ENCODE data around the gene PRSS48. TPM values are rescaled to one million over a fixed set of nuclear protein-coding genes. Genes with fewer than 3 reads are reported as not detected.
"Not testable (repeated sequence)": the region's sequence is repeated elsewhere in the genome, so short reads cannot be mapped to it uniquely, and the experiment has no call there.

PRSS48 gene
- total and polyA plus RNA-seq, 10 of the 15 experiments (the other 5 are each of a cell fraction or from before 2014, with no cell fraction given), result not detected

DNA sequence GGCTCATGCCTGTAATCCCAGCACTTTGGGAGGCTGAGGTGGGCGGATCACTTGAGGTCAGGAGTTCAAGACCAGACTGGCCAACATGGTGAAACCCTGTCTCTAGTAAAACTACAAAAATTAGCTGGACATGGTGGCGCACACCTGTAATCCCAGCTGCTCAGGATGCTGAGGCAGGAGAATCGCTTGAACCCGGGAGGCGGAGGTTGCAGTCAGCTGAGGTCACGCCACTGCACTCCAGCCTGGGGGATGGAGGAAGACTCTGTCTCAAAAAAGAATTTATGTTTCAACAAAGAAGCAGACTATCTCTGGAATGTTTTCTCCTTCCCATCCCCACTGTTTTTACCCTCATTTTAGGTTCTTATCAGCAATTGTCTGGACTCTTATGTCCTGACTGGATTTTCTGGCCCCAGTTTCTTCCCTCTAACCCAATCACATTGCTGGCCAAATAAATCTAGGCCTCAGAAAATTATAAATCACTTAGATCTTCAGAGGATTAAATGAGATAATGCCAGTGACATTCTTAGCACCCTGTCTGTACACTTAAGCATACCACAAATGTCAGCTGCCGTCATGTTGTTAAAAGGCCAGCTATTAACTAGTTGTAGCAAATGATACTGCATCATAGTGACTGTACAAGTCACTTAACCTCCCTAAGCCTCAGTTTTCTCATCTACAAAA is 44.9 kb upstream of the PRSS48 start (continued):
- TF ChIP-seq, protein P1, sequence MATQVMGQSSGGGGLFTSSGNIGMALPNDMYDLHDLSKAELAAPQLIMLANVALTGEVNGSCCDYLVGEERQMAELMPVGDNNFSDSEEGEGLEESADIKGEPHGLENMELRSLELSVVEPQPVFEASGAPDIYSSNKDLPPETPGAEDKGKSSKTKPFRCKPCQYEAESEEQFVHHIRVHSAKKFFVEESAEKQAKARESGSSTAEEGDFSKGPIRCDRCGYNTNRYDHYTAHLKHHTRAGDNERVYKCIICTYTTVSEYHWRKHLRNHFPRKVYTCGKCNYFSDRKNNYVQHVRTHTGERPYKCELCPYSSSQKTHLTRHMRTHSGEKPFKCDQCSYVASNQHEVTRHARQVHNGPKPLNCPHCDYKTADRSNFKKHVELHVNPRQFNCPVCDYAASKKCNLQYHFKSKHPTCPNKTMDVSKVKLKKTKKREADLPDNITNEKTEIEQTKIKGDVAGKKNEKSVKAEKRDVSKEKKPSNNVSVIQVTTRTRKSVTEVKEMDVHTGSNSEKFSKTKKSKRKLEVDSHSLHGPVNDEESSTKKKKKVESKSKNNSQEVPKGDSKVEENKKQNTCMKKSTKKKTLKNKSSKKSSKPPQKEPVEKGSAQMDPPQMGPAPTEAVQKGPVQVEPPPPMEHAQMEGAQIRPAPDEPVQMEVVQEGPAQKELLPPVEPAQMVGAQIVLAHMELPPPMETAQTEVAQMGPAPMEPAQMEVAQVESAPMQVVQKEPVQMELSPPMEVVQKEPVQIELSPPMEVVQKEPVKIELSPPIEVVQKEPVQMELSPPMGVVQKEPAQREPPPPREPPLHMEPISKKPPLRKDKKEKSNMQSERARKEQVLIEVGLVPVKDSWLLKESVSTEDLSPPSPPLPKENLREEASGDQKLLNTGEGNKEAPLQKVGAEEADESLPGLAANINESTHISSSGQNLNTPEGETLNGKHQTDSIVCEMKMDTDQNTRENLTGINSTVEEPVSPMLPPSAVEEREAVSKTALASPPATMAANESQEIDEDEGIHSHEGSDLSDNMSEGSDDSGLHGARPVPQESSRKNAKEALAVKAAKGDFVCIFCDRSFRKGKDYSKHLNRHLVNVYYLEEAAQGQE (IDR thresholded peaks at IDR 0.05; ENCODE audit: low read depth, low read length), result no peak
- no peak for TF ChIP-seq PAX8 (IDR thresholded peaks at IDR 0.05)

DNA sequence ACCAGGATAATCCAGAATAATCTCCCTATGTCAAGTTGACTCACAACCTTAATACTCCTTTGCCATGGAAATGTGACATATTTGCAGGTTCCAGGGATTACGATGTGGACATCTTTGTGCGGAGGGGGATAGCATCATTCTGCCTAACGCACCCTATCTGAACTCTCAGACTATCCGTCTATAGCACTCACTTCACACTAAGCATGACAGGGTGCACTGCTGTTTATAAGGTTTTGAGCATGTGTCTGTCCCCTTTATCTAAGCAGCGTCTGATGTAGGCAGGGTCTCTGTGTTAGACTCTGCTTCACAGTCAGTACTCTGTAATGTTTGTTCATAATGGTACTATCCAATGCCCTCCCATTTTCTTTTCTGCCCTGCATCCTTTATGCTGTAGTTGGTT is 43.4 kb upstream of the PRSS48 start:
- no peak overlapping the region for H3K4me3 ChIP-seq
- no peaks in the 10 kb centered on the region for H4K20me1 ChIP-seq (ENCODE audit: control insufficient read depth, insufficient read depth)
- intact Hi-C loops (cut with micrococcal nuclease; ENCODE audit: unreplicated experiment), result no loop called here
- H3K9me3 ChIP-seq (replicated peaks; ENCODE audit: control insufficient read depth, insufficient read depth, low read length), result no peaks in the 10 kb centered on the region
- FAIRE-seq (no peak), DNase-seq (ENCODE audit: low read depth, low spot score) (no peak), ATAC-seq (no peak)
- ChIA-PET CTCF (no interaction called here), POLR2A (no interaction called here), RAD21 (ENCODE audit: unreplicated experiment) (no interaction called here), SMC1A (ENCODE audit: uncharacterized antibody, unreplicated experiment) (no interaction called here)
- no peak overlapping the region for H2AFZ ChIP-seq (ENCODE audit: control insufficient read depth, low read depth, low read length)
- no TSS peak for BruUV-seq (replicated peaks)
- H3K4me1 ChIP-seq (ENCODE audit: control insufficient read depth, insufficient read depth, low read length), result no peaks in the 10 kb centered on the region
- TF ChIP-seq, protein P2, sequence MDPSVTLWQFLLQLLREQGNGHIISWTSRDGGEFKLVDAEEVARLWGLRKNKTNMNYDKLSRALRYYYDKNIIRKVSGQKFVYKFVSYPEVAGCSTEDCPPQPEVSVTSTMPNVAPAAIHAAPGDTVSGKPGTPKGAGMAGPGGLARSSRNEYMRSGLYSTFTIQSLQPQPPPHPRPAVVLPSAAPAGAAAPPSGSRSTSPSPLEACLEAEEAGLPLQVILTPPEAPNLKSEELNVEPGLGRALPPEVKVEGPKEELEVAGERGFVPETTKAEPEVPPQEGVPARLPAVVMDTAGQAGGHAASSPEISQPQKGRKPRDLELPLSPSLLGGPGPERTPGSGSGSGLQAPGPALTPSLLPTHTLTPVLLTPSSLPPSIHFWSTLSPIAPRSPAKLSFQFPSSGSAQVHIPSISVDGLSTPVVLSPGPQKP (IDR thresholded peaks at IDR 0.05; ENCODE audit: low read depth, low read length), result no peak
- H3K36me3 ChIP-seq (ENCODE audit: control insufficient read depth in 2 of 2, insufficient read depth in 2 of 2, low read length in 1 of 2), result no peaks in the 10 kb centered on the region
- WGBS (ENCODE audit: insufficient coverage, insufficient replicate concordance, low lambda C conversion rate, missing lambda C conversion rate), result 59% methylated on average over 5 of the region's 5 CpGs
- no peaks in the 10 kb centered on the region for H3K79me2 ChIP-seq (ENCODE audit: control insufficient read depth, insufficient read depth, low read length)
- no peak overlapping the region for H3K27ac ChIP-seq (ENCODE audit: control insufficient read depth, insufficient read depth)
- no peak overlapping the region for H3K9ac ChIP-seq (ENCODE audit: control insufficient read depth, insufficient read depth, low read length)
- in situ Hi-C loops (cut with MboI), result no loop called here
- no peak overlapping the region for H3K4me2 ChIP-seq (ENCODE audit: control insufficient read depth, insufficient read depth)
- H3K27me3 ChIP-seq (replicated peaks in 1 of 2; ENCODE audit: control insufficient read depth in 2 of 2, insufficient read depth in 2 of 2, low read length in 1 of 2), result no peaks in the 10 kb centered on the region; a peak in 1 of 4 replicates

DNA sequence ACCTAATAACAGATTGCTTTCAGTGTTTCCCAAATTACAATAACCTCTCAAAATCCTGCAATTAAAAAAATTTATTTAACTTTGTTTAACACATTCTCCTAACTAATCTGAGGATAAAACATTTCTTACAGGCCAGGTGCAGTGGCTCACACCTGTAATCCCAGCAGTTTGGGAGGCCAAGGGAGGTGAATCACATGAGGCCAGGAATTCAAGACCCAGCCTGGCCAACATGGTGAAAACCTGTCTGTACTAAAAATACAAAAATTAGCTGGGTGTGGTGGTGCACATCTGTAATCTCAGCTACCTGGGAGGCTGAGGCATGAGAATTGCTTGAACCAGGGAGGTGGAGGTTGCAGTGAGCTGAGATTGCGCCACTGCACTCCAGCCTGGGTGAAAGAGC is 41.6 kb upstream of the PRSS48 start:
- WGBS (ENCODE audit: insufficient coverage, insufficient replicate concordance, low lambda C conversion rate, missing lambda C conversion rate), result 0% methylated on average over 1 of the region's 1 CpG
- H3K4me3 ChIP-seq; H3K79me2 ChIP-seq (ENCODE audit: control insufficient read depth, insufficient read depth, low read length); H3K27ac ChIP-seq (ENCODE audit: control insufficient read depth, insufficient read depth); POLR2A ChIA-PET; RAD21 ChIA-PET (ENCODE audit: unreplicated experiment); H3K9me3 ChIP-seq (replicated peaks; ENCODE audit: control insufficient read depth, insufficient read depth, low read length); H3K4me1 ChIP-seq (ENCODE audit: control insufficient read depth, insufficient read depth, low read length); in situ Hi-C loops (cut with MboI); H4K20me1 ChIP-seq (ENCODE audit: control insufficient read depth, insufficient read depth); H3K4me2 ChIP-seq (ENCODE audit: control insufficient read depth, insufficient read depth); BruUV-seq (replicated peaks); ATAC-seq; H3K27me3 ChIP-seq (replicated peaks in 1 of 2; ENCODE audit: control insufficient read depth in 2 of 2, insufficient read depth in 2 of 2, low read length in 1 of 2); H2AFZ ChIP-seq (ENCODE audit: control insufficient read depth, low read depth, low read length); SMC1A ChIA-PET (ENCODE audit: uncharacterized antibody, unreplicated experiment); FAIRE-seq; H3K9ac ChIP-seq (ENCODE audit: control insufficient read depth, insufficient read depth, low read length); intact Hi-C loops (cut with micrococcal nuclease; ENCODE audit: unreplicated experiment); H3K36me3 ChIP-seq (ENCODE audit: control insufficient read depth in 2 of 2, insufficient read depth in 2 of 2, low read length in 1 of 2); DNase-seq (ENCODE audit: low read depth, low spot score); CTCF ChIA-PET: not testable (repeated sequence)

All from GM12878 (cell line).